Stimulated activated CD8-positive, alpha-beta memory T cell treated with anti-CD3 and anti-CD28 coated beads, Interleukin-12 subunit alpha, Interleukin-12 subunit beta, amount 100 ng/mL, for 24 hours (primary cell): ENCODE data around the gene RAET1G.
"Not testable (repeated sequence)": the region's sequence is repeated elsewhere in the genome, so short reads cannot be mapped to it uniquely, and the experiment has no call there.

Source experiments
- DNase-seq: peaks from one replicate; pipeline ENCODE4 v3.0.0-alpha.2; 2020; ENCODE audit errors: extremely low read depth

The RAET1G gene

DNA sequence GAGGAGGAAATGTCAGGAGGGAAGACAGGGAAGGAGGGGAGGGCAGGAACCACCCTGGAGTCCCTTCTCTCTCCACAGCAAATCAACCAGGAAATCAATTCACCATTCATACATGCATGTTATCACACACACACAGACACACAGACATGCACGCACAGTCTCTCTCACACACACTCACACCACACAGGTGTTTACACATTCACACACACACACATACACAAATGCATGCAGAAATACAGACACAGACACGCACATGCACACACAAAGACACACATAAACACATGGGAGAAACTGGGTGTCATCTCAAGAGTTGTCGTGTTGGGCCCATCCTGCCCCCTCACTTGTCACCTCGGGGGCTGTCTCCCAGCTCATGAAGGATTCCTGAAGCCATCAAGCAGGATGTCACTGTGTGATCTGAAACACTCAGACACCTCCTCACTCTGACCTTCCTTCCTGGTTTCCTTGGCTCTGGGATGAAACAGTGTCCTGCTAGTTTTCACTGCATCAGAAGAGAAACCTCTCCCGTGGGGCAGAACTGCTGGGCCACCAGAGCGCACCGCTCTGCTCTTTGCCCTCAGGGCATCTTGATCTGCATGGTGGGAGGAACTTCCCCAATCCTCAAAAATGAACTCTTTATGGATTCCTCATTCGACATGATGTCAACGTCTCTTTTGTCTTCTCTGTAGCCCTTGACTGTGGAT is 9.2 kb downstream of the RAET1G start:
- DNase-seq = no peak

DNA sequence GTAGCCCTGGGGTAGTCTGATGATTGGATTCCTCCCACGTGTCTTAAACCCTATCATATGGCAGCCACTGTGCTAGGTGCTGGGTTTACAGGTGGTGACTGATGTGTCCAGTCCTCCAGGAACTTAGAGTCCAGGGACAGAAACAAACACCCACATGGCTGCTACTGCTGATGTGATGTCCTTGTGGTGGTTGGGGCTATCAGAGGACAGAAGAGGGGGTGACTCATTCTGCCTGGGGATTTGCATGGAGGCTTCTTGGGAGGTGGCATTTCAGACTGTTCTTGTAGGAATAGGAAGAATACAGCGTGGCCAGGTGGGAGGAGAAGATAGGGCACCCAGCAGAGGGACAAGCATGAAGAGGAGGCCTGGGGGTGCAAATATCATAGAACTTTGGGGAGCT is 9.8 kb downstream of the RAET1G start:
- DNase-seq = no peak

DNA sequence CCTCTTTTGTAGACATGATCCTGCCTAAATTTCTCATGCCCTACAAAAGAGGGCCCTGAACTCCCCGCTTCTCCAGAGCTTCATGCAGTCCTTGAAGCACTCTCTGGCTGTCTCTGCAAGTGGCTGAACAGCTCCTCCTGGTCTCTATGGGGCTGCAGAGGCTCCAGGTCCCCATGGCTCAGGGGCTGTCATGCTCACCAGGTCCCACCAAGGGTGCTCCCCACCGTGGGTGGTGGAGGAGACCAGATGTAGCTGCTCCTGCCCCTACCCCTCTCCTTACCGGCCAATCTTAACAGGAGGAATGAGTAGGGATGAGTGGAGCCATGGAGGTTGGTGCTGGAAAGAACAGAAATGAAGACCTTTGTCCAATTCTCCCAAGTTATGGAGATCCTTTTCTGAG is 10.2 kb downstream of the RAET1G start:
- not testable (repeated sequence) for DNase-seq

DNA sequence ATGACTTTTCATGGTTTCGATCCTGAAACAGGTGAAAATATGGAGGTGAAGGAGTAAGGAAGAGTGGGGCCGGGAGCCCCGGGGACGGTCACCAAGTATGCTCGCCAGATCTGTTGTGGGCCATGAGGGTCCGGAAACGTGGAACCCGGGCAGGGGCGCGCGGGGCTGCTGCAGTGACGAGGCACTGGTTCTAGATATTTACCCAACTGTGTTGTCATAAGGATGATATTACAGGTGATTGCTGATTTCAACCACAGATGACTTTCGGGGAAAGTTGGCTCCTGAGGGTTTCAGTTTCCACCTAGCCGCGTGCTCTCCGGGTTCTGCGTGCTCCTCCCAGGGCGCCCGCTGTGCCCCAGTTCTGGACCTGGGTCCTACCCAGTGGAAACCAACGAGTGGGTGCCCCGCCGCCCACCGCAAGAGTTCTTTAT is 12.2 kb downstream of the RAET1G start:
- no peak for DNase-seq

DNA sequence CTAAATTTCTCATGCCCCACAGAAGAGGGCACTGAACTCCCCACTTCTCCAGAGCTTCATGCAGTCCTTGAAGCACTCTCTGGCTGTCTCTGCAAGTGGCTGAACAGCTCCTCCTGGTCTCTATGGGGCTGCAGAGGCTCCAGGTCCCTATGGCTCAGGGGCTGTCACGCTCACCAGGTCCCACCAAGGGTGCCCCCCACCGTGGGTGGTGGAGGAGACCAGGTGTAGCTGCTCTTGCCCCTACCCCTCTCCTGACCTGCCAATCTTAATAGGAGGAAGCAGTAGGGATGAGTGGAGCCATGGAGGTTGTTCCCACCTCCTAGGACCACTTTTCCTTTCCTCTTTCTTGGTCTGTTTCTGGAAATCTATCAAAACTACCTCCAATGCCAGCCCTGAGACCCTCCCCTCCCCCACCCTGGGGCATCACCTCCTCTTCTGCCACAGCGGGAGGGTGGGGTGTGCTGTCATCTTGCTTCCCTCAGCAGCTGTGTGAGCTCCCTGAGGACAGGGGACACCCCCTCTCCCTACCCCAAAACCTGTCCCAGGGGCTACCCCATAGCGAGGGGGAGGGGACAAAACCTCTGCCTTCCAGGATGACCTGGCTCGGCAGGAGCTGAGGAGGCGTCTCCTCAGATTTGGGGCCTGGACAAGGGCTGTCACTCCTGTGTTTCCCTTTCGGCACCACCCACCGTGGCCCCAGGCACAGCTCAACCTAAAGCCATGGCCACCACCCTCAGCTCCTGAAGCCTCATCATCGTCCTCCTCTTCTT is 13.0 kb downstream of the RAET1G start:
- DNase-seq = no peak

DNA sequence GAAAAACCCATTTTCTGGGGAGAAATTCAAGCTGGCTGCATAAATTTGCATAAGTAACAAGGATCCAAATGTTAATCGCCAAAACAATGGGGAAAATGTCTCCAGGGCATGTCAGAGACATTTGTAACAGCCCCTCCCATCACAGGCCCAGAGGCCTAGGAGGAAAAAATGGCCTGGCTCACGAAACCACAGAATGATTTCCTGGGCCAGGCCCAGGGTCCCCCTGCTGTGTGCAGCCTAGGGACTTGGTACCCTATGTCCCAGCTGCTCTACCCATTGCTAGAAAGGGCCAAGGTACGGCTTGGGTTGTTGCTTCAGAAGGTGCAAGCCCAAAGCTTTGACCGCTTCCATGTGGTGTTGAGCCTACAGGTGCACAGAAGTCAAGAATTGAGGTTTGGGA is 14.4 kb downstream of the RAET1G start:
- not testable (repeated sequence) for DNase-seq

DNA sequence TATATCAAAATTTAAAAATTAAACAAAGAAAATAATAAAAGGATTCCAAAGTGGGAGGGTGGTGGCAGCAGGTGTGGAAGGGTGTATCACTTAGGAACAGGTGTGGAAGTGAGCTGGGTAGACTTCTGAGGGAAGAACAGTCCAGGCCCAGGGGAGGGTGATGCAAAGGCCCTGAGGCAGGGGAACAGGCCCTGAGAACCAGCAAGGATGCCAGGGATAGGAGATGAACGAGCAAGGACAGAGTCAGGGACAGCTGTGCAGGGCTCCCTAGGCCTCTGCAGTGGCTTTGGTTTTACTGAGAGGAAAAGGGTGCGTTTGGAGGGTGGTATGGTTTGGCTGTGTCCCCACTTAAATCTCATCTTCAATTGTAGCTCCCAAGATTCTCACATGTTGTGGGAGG is 15.6 kb downstream of the RAET1G start:
- DNase-seq = no peak

DNA sequence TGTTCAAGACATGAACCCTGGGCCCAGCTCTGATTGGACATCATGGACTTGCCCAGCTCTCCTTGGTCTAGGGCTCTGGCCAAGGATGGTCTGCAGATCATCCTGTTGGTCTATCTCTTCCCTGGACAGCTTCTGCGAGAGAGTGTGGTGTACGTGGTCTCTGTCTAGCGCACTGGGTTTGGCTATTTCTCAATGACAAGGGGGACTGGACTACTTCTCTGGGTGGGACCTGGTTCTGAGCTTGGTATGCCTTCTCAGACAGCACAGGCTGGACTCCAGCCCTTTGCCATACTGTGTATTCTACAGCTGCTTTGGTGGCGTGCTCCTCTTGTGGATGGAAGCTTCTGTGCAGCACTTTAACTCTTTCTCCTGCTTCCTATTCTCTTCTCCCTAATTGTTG is 16.5 kb downstream of the RAET1G start:
- DNase-seq = no peak

DNA sequence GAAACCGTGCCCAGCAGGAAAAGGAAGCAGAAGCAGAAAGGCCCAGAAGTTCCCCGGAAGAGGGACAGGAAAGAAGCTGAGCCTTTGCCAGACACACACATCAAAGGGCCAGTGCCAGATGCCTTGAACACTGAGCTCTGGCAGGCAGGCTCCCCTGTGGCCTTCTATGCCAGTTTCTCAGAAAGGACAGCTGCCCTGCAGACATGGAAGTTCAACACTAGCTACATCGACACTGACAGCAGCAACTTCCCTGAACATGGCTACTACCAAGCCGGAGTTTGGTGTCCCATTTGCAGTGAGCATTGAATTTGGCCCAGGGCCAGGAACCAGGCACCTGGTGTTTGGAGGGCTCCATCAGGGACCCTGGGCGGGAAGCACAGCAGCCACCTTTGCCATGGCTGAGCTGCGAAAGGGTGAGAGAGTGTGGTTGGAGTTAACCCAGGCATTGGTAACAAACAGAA is 17.0 kb downstream of the RAET1G start:
- DNase-seq = no peak

DNA sequence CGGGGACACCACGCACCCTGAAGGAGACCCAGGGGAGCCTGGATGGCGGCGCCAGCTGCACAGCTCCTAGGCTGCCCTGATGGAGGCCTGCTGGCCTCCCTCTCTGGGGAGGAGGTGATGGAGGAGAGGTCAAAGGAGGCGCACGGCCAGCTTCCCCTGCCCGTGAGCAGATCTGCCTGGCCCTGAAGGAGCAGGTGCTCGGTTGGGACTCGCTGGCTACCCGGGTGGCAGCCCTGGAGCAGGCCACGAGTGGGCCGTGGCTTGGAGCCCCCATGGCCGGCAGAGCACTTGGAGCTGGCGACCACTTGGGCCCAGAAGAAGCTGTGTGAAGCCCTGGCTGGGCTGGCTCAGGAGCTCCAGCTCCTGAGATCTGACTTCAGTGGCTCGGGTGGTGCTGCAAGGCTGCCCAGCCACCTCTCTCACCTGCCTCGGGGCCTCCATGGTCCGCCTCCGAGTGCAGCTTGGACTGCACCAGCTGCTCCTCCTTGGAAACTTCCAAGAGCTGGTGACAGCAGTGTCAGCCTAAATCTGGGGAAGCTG is 17.5 kb downstream of the RAET1G start:
- no peak for DNase-seq

DNA sequence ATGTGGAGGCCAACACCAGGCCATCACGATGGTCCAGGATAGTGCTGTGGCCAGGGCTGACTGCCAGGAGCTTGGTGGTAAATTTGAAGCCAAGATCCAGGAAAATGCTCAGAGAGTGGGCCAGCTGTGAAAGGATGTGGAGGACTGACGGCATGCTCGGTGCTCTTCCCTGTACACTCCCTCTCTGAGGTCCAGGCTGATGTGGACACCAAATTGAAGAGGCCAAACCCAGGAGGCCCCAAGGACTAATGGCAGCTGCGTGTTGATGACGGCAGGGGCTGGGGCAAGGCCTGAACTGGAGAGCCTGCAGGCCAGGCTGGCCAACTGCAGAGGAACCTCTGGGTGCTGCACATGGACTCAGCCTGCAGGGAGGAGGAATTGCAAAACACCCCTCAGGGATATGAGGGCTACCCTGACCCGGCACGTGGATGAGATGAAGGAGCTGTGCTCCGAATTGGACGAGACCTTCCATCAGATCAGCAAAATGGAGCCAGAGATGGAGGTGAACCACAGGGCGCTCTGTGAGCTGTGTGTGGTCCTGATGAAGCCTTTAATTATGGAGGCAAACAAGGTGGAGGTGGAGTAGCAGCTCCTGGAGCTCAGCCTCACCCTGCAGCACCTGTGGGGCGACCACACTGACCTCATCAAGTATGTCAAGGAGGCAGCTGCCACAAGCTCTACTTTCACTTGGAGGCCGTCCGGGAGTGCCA is 18.1 kb downstream of the RAET1G start:
- DNase-seq = no peak

DNA sequence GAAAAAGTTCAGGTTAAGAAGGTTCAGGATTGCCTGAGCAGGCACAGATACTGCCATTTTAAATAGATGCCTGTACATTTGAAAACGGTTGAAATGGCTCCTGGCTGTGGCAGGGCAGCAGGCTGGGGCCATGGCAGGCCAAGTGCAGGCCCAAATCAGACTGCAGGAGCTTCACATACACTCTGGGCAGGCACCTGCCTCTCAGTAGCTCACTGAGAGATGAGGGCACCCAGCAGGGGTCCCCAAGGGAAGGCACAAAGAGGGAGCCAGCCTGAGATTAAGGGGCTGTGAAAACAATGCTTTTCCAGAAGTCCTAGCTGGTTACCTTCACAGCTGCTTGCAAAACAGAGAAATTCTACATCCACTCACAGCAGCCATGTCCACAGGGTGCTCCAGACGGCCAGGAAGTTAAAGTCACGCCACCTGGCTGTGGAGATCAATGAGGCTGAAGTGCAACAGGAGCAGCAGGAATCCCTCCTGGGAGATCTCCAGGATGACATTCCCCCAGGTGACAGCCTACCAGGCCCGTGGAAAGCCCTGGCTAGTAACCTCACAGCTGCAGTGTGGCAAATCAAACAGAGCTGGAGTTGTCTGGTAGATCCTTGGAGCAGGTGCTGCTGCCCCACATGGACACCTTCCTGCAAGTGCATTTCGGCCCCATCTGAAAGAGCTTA is 18.8 kb downstream of the RAET1G start:
- no peak for DNase-seq

DNA sequence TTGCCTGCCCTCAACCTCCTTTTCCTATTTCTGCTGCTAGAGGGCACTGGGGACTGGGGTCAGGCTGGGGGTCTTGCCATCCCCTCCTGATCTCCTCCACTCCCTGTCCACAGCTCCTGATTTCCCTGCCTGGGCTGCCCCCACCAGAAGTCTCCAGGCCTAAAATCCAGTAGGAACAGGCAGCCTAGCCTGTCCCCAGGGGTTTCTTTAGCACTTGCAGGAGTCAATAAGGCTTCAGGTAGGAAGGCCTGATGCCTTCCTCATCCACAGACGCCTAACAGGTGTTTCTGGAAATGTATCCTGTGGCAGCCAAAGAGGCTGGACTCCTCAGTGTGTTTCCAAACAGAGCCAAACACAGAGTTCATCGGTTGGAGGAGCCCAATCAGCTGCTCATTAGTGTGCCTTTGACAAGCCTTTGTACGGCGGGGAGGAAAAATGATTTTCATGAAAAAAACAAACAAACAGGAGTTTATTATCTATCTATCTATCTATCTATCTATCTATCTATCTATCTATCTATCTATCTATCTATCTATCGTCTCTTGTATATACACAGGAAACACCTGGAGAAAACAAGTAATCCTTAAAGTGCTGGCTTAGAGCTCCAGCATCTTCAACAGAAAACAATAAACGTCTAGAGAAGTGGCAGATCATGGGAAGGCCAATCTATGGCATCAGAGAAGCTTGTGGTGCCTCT is 21.3 kb downstream of the RAET1G start:
- no peak for DNase-seq

DNA sequence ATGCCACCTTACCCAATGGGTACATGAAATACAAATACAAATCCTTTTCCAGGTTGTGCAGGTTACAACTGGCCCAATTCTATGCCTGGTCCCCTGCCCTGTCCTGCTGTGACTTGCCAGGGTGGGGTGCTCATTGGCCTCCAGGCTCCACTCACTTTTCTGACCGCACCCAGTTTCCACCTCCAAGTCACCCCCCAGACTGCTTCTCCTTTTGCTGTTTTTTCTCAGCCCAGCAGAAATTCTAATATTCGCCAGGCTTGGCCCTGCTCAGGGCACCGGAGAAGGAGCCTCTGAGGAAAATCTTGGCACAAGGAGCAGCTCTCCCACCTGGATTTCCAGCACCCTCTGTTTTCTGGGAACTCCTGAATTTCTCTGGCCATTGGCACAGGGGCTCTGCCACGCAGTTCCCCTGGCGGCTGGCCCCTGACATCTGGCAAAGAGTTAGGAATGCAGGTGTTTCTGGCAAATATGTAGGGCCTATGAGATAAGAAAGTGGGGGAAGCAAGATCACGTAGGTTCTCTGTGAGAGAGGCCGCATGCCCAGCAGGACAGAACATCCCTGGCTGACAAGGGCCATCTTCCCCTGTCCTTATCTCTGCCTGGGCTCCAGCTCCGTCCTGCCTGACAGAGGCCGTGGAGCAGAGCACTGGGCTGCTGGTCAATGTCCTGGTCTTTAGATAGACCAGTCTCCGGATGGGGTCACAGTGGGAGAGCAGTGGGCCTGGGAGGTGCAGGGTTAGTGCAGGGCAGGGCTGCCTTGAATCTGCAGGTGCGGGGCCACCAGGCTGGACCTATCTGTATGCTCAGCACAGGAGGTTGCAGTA is 22.1 kb downstream of the RAET1G start:
- DNase-seq = no peak

DNA sequence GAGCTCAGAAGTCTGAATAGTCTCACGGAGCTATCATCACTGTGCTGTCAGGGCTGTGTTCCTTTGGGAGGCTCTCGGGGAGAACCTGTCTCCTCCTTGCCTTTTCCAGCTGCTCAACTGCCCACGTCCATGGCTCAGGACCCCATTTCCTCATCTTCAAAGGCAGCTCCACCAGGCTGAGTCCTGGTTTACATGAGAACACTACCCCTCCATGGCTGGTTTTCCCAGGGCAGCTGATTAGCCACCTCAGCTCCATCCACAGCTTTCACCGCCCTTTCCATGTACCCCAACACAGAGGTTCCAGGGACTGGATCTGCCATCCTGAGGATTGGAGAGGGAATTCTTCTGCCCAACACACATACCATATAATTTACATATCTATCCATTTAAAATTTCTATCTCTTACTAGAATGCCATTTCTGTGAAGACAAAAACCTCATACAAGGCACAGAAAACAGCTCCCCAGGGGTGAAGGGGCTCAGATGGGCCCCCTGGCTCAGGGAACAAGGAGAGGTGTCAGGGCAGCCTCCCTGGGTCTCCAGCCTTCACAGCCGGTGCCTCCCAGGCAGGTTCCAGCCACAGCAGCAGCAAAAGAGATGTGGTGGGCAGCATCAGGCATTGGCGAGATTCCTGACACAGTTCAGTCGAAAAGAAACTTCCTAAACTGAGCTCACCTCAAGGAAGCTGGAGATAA is 22.8 kb downstream of the RAET1G start:
- DNase-seq = no peak

DNA sequence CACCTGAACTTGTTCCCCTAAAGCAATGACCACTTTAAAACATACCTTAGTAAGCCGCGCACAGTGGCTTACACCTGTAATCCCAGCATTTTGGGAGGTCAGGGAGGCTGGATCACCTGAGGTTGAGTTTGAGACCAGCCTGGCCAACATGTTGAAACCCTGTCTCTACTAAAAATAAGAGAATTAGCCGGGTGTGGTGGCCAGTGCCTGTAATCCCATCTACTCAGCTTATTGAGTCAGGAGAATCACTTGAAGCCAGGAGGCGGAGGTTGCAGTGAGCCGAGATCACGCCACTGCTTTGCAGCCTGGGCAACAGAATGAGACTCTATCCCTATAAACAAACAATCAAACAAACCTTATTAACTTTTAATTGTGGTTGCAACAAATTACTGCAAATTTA is 23.4 kb downstream of the RAET1G start:
- DNase-seq = no peak

DNA sequence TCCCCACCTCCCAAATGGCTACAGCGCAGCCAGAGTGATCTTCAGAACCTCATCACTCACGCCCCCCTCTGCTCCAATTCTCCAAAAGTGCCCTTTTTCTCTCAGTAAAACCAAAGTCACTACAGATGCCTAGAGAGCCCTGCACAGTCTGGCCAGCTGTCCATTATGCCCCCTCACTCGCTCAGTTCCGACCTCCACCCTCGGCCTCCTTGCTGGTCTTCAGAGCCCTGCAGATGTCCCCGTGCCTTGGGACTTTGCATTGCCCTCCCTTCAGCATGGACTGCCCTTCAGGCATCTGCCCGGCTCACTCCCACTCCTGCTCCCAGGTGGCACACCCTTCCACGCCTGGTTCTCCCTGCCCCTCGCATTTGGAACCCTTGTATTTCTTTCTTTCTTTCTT is 24.0 kb downstream of the RAET1G start:
- no peak for DNase-seq

DNA sequence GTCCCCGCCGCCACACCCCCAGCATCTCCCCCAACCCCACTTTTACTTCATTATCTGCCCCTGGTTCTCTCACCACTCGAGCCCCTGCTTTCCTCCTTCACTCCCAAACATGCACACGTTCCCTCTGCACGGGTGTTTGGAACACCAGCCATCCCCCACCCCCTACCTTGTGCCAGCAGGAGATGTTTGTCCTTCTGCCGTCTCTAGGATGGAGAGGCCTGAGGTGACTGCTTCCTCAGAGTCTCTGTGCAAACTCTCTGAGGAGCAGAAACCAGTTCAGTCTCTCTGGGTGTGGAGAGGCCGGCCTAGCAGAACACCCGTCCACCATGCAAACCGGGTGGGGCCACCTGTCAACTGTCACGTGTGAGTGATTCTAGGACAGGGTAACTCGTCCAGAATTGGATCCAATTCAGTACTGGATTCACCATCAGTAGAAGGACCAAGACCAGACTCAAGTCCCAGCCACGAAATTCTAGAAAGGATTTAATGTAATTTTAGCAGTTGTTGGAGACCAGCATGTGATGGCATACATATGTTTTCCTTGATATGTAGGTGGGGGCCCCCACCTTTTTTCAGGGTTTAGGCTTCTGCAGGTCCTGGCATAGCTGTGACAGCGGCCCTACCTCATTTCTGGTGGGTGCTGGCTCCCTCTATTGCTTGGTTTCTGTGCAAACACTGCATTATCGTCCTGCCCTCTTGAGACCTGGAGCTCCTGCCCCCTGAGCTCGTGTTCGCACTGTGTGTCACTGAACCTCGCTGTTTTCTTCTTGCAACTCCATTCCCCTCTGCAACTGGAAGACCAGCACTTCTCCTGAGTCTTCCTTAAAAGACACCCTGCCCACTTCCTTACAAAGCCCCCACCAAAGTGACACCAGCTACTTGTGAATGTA is 24.8 kb downstream of the RAET1G start, which contains the start of gene RAET1E:
Gene RAET1E (minus strand): TSS at position 259 of the 890 bp plus-strand sequence. CDS start 7,212 bp downstream, outside the sequence.
- no peak for DNase-seq
